Transverse colon (tissue), 3 donors: ENCODE data around the gene C16orf89.

Source experiments
- CTCF ChIP-seq, 5 experiments: fragments of 200-600 bp in 3 of 5; fragments of 450-650 bp in 2 of 5; sonication (generic) in 3 of 5; IDR thresholded peaks; 1 replicate in 2 of 5; 2 replicates in 3 of 5; pipeline ENCODE4 v1.5.1; 2016 to 2017; ENCODE audit warnings: antibody characterized with exemption in 5 of 5, inconsistent platforms in 3 of 5, mild to moderate bottlenecking in 2 of 5, moderate library complexity in 1 of 5
- POLR2A ChIP-seq: fragments of 450-650 bp; IDR thresholded peaks from one replicate; pipeline ENCODE4 v1.6.1; 2016; ENCODE audit warnings: antibody characterized with exemption, mild to moderate bottlenecking, moderate library complexity

- no peak for TF ChIP-seq POLR2A
- no peak for TF ChIP-seq CTCF (IDR thresholded peaks at IDR 0.05)
Measured at GRCh38 chr16:5010576-5011329, 55.0 kb downstream of the C16orf89 start.
